GM21447 (cell line): Measurements from ENCODE around the gene PSRC1.
"Not testable (repeated sequence)": the region's sequence is repeated elsewhere in the genome, so short reads cannot be mapped to it uniquely, and the experiment has no call there.

Experiments
- ATAC-seq: cut with Tn5 transposase; IDR thresholded peaks from one replicate; pipeline ENCODE4 v1.9.1; 2021; ENCODE audit not compliant: unreplicated experiment

Gene PSRC1

DNA sequence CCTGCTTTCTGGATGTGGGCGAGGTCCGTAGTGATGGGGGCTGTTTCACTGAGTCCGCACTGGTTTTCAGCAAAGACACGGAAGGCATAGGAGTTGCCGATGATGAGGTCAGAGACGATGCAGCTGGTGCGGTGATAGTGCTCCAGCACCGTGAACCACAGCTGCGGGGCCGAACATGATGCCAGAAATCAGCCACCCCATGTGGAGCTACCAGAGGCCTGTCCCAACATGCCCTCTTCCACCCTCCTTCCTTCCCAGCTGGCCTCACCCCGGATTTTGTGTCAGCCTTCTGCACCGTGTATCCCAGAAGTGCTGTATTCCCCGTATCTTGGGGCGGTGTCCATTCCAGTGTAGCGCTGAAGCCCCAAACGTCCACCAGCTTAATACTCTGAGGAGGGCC, 13.8 kb upstream of the PSRC1 start:
- ATAC-seq, result no peak

DNA sequence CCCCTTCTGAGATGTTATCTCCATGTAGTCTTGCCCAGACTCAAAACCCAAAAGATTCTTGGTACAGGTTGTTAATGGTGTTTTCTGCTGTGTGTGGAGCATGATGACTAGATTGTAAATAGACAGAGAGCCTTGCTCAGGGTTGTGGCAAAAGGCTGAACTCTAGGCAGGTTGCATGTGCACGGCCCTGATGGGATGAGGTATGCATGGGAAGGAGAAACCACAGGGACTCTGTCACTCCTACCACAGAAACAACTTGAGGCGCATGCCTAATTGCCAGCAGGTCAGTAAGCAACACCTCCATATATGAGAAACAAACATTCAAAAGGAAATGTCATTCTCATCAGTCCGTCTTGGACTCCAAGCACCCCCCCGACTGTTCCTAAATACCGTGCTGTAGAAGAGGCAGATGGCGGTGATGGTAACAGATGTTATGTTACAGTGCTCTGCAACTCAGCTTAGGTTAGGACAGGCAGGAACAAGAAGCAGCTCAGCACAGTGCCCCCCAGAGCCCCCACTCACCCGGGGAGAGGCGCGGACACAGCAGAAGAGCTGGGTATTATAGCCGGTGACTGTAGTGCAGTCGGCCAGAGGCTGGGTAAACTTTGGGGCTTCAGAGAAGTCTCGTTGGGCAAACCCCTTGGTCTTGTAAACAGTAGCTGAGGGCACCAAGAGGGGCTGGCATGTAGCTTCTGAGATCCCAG, 12.9 kb upstream of the PSRC1 start:
- ATAC-seq, result no peak

DNA sequence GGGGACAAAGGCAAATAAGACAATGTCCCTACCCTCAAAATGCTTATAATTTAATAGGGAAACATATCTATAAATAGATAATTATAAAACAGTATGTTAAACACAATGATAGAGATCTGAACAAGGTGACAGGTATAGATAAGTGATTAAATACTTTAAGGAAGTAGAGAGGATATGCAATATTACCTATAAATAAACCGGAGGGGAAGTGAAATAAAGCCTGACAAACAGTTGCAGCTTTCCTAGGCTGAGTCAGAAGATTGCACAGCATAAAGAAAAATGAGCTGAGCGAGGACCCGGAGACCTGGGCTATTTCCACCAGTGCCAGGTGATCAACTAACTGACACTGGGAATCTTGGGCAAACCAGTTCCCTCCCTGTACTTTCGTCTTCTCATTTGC, 11.5 kb upstream of the PSRC1 start:
- ATAC-seq, result no peak

DNA sequence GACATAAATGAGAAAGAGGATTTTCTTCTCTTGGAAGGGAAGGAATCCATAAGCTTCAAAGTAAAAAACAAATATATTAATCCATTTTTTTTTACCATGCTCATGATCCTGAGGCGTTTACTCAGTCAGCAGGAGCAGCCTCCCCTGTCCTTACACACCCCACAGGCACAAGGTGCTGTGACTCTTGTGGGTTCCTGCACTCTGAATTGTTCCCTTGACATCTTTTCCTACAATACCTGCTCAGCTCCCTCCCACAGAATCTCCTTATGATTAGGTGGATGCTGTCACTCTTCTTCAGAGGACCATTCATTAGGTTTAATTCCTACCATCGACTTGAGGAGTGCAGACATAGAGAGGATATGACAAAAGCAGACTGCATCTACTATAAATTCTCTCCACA, 10.1 kb upstream of the PSRC1 start:
- no peak for ATAC-seq

DNA sequence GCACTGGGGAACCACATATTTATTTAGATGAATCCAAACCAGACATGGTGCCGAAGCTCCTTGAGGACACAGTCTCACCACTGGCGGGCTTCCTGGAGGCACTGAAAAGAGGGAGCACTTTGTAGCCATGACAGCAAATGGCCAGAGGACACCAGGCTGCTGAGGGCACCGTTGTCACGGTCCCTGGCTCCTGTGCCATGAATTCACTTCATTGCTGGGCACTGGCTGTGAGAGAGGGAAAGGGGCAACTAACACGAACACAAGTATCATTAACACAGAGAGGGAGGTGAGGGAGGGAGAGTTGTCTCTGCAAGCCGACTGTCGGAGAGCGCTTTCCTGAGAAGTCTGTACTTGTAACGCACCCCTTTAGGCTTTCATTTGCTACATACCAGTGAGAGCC, 9.4 kb upstream of the PSRC1 start:
- no peak for ATAC-seq

DNA sequence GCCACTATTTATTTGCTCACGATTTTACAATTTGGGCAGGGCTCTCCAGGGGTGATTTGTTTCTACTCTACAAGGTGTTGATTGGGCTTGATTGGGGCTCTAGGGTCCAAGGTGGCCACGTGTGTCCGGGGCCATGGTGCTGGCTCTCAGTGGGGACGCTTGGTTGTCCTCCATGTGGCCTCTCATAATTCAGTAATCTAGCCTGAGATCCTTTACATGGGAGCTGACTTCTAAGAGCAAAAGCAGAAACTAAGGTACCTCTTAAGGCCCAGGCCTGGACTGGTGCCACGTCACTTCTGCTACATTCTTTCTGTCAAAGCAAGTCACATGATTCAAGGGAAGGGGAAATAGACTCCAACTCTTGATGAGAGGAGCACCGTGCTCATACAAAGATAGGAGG, 8.1 kb upstream of the PSRC1 start:
- ATAC-seq, result no peak

DNA sequence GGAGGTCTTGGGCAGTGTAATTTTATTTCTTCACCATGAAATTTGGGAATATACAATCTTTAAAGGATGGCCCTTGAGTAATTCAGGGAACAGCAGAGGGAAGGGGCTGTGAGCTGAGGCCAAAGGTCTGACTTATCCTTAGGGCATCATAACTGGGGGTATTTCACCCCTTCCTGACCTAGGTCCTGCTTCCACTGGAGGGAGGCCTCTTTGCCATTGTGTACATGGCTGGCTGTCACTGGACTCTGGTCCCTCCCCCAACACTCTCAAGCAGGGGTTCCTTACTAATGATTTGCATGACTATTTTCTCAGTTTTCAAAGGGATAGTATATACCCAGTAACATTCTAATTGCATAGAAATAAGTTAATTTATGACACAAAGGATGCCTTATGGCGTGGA, 7.2 kb upstream of the PSRC1 start:
- ATAC-seq, result no peak

DNA sequence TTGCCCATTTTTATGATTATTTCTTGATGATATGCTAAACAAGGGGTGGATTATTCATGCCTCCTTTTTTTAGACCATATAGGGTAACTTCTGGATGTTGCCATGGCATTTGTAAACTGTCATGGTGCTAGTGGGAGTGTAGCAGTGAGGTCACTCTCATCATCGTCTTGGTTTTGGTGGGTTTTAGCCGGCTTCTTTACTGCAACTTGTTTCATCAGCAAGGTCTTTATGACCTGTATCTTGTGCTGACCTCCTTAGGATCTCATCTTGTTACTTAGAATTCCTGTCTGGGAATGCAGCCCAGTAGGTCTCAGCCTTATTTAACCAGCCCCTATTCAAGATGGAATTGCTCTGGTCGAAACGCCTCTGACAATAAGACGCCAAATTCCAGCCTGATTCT, 3.8 kb upstream of the PSRC1 start:
- not testable (repeated sequence) for ATAC-seq

DNA sequence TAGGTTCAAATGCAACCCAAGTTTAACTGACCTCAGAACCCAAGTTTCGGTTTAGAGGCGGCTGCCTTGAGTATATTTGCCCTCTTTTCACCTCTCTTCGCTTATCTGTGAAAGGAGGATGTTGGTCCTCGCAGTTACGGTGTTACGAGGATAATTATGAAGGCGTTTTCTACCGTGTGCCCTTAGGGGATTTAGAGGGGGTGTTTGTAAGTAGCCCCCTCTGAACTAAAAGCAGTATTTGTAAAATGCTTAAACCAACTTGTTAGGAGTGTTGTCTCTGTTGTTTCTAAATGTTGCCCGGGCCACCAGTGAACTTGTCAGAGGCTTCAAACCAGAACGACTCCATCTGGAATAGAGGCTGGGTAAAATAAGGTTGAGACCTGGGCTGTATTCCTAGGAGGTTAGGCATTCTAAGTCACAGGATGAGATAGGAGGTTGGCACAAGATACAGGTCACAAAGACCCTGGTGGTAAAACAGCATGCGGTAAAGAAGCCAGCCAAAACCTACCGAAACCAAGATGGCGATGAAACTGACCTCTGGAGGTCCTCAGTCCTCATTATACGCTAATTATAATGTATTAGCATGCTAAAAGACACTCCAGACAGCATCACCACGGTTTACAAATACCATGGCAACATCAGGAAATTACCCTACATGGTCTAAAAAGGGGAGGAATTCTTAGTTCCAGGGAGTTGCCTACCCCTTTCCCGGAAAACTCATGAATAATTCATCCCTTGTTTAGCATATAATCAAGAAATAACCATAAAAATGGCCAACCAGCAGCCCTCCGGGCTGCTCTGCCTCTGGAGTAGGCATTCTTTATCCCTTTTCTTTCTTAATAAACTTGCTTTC, 1.0 kb upstream of the PSRC1 start:
- ATAC-seq, result no peak

DNA sequence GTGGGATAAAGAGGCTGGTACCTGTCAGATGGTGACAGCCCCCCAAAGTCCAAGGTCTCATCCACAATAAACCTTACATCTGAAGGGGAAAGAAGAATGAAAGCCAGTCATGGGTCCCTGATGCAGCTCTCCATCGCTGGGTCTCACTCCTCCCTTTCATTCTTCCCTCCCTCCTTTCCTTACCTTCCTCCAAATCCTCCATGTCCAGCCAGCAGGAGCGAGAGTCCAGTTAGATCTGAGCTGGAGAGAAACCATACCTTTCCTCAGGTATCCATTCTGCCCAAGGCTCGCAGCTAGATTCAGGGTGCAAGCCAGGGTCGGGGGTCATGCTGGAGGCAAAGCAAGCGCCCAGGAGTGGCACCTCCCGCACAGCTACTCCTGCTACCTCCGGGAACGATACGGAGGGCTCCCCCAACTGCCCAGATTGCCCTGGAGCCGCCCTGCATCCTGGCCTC, 421 bp downstream of the PSRC1 start:
- no peak for ATAC-seq

DNA sequence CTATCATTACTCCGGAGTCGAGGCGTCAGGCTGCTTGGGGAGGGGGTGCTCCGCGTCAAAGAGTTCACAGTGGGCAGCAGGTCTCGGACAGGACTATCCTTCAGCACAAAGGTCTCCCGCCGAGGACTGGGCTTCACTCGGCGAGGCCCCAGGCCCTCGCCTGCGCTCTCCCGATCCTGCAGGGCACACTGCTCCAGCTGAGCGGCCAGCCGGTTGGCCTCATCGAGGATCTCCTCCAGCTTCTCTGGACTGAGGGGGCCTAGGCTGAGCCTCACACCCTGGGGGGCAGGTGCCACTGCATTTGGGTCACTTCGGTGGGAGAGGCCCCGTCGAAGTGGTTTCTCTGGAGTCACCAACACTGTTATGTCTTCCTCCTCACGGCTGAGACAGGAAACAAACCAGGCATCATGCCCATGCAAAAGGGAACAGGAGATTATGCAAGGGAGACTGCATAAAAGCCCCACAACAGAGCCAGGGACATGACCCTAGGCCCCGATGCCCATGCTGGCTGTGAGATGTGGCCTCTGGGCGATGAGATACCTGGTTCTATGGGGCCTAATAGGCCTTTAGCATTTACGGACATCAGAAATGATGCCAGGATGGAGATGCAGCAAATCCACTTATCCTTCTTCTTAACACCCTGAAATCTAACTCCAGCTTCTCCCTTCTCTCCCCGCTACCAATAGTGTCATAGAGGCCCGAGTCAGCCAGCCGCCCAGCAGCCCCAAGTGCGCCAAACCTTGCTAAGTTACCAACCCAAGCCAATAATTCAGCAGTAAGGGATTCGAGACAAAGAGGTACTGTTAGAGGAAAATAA, 1.1 kb downstream of the PSRC1 start:
- no peak for ATAC-seq

DNA sequence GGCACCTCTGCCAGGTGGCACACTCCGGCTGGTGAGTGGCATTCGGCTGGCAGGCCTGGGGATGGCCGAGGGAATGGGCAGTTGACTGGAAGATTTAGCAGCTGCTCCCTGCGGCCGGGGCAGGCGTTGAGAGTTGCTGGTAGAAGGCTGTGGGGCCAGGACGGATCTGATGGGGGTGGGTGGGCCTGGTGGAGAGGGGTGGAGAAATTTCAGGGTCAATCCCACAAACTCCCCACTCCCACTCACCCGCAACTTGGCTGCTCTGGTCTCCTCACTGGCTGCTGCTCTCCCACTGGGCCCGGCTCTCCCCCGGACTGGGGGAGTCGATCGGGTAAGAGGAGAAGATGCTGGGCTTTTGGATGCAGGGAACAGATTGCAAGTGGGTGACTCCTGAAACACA, 2.1 kb downstream of the PSRC1 start:
- ATAC-seq, result no peak

DNA sequence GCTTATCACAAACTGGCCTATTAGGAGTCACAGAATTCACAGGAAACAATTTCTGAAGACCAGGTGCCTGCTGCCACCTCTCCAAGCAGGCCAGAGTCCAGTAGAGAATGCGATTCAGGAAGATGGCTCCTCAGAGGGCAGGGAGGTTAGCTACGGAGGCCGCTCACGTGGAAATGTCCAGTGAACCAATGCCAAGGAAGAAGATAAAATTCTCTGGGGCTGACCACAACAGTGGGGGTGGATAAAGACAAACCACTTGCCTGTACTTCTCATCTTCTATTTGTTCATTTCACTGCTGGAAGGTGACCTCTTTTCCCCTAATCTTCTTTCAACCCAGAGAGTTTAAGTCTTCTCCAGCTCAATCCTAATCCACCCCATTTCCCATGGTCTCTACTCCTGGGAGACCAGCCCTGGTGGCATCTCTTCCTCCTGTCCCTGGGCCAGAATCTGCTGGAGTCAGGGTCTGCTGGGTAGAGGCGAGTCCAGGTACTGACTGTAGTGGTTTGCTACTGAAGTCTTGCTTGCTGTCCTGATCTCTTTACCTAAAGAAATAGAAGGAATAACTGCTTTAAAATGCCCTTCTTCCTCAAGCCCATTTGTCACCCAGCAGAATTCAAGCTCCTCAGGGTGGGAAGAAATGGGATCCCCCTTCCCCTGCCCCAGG, 3.2 kb downstream of the PSRC1 start:
- ATAC-seq, result no peak

DNA sequence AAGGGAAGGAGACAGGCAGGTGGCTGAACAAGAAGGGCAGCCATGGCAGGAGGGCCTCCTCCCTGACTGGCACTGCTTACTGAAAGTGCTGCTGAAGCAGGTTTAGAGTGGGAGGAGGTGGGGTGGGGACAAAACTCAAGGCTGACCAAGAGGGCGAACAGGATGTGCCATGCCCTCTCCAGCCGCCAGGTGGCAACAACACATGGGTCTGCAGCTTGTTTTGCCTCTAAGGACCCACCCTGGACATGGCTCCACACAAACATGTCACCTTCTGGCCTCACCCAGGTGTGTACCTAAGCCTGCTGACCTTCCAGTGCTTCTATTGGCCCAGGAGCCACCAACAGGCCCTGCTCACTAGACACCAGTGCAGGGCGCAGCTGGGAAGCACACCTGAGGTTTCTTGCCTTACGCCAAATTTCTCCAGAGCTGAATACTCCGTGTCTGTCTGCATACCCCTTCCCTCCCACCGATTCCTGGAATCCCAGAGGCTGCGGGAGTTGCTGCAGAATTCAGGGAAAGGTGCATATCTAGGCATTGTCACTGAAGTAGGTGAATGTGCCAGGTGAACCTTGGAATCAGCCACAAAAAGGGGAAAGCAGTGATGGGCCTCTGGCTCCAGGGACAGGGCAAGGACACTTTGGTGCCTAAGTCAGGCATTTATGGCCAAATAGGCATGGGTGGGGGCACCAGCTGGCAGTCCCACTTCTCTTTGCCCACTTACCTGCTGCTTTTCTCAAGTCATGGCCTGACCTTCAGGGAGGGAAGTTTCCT, 5.3 kb downstream of the PSRC1 start:
- ATAC-seq, result peak; percentile 61

DNA sequence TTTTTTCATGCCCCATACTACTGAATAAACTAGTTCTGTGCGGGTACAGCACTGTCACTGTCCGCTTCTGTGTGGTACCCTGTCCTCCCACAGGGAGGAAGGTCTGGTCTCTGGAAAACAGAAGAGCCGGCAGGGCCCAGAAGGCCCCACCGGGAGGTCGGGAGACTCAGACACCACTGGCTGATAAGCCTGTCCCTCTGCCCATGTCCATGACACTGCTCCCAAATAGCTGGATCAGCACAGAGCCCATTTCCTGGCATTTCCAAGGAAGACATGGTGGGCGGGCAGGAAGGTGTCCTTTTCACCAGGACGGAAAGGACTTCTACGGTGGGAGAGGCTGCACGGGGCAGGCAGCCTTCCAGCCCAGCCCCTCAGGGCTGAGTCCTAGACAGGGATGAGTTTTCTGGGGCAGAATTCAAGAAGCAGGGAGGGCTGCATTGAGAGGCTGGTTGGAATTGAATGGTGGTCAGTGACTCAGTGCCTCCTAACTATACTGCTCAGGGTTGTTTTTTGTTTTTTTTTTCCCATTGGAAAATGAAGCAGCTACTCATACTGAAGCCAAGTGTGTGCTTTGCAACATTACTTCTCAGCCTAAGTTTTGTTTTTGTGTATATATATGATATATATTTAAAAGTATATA, 7.1 kb downstream of the PSRC1 start:
- no peak for ATAC-seq

DNA sequence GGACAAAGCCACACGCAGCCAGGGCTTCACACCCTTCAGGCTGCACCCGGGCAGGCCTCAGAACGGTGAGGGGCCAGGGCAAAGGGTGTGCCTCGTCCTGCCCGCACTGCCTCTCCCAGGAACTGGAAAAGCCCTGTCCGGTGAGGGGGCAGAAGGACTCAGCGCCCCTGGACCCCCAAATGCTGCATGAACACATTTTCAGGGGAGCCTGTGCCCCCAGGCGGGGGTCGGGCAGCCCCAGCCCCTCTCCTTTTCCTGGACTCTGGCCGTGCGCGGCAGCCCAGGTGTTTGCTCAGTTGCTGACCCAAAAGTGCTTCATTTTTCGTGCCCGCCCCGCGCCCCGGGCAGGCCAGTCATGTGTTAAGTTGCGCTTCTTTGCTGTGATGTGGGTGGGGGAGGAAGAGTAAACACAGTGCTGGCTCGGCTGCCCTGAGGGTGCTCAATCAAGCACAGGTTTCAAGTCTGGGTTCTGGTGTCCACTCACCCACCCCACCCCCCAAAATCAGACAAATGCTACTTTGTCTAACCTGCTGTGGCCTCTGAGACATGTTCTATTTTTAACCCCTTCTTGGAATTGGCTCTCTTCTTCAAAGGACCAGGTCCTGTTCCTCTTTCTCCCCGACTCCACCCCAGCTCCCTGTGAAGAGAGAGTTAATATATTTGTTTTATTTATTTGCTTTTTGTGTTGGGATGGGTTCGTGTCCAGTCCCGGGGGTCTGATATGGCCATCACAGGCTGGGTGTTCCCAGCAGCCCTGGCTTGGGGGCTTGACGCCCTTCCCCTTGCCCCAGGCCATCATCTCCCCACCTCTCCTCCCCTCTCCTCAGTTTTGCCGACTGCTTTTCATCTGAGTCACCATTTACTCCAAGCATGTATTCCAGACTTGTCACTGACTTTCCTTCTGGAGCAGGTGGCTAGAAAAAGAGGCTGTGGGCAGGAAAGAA, 8.1 kb downstream of the PSRC1 start:
- ATAC-seq, result no peak

DNA sequence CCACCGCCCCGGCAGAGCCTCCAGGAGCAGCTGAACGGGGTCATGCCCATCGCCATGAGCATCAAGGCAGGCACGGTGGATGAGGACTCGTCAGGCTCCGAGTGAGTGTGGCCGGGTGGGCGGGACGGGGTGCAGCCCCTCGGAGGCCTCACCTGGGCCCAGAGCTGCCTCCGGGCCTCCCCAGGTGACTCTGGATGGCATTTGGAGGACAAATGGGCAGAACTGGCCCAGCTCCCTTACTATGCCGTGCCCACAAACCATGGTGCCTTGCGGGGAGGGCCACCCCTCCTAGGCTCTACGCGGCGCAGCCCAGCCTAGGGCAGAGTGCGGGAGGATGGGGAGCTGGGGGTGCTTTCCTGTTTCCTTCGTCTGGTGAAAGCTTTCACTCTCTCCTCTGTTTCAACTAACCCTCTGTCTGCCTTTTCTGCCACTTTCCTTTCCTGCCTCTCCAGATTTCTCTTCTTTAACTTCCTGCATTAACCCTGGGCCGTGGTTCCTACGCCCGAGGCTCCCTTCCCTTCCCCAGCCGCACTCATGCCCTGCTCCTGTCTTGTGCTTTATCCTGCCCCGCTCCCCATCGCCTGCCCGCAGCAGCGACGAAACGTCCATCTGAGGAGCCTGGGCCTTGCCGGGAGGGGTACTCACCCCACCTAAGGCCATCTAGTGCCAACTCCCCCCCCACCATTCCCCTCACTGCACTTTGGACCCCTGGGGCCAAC, 9.2 kb downstream of the PSRC1 start:
- ATAC-seq, result no peak
